Measurements from ENCODE around the gene CRACDL. TPM values are rescaled to one million over a fixed set of nuclear protein-coding genes. Genes with fewer than 3 reads are reported as not detected.

Gene CRACDL
- total and polyA plus RNA-seq, 2 of the 13 experiments (the other 11 are each of a cell fraction or from before 2014, with no cell fraction given): 0.15 to 0.26 TPM

GRCh38 chr2:98883780-98884211 lies 52.2 kb downstream of the CRACDL start:
- Histone ChIP-seq H3K36me3 (replicated peaks in 1 of 2; ENCODE audit: control insufficient read depth in 1 of 2, insufficient read depth in 2 of 2, low read length in 2 of 2) (no peaks in the 10 kb centered on the region), H3K9me3 (ENCODE audit: low read length) (peaks cover 21% of the 10 kb centered on the region), H3K4me3 (replicated peaks in 1 of 3; ENCODE audit: insufficient read depth in 1 of 3, low read depth in 2 of 3, low read length in 3 of 3) (no peak overlapping the region), H3K27me3 (ENCODE audit: control insufficient read depth in 1 of 2, insufficient read depth in 2 of 2, low read length in 2 of 2) (peaks cover 2 to 40% of the 10 kb centered on the region in 2 experiments; a peak in 3 of 5 replicates), H4K20me1 (ENCODE audit: insufficient read depth, low read length) (no peaks in the 10 kb centered on the region), H3K4me1 (ENCODE audit: insufficient read depth, low read length) (no peaks in the 10 kb centered on the region), H3K27ac (ENCODE audit: extremely low read length, insufficient read depth, low read length) (no peak overlapping the region), H3K79me2 (ENCODE audit: insufficient read depth, low read length) (no peaks in the 10 kb centered on the region), H2AFZ (ENCODE audit: low read length) (no peak overlapping the region), H3K4me2 (ENCODE audit: low read depth, low read length) (no peak overlapping the region), H3K9ac (ENCODE audit: insufficient read depth, low read depth, low read length) (no peak overlapping the region)
- intact Hi-C loops (cut with micrococcal nuclease; ENCODE audit: unreplicated experiment) (no loop called here), in situ Hi-C loops (cut with HindIII; ENCODE audit: extremely low pct_ligation_motif_present, low pct_unique_long_range_greater_than_20kb) (loop anchor here (5.0 kb wide), 1 partner anchor 184 kb away; no protein-coding TSS in a partner anchor)
- ChIA-PET POLR2A (no interaction called here), CTCF (ENCODE audit: low intra/inter-chr PET ratio, low total read pairs) (no interaction called here)
- peak; percentile 48 for ATAC-seq
- no peak for DNase-seq (ENCODE audit: low spot score)
- TF ChIP-seq ATF7 (IDR thresholded peaks at IDR 0.05): peak; percentile 54
- TF ChIP-seq ATF7 (CRISPR knock-in tag; IDR thresholded peaks at IDR 0.05): no peak
- 0 out of 2 replicates have a peak, but pooled peaks have one; percentile 12 for TF ChIP-seq CTCF (CRISPR knock-in tag; IDR thresholded peaks at IDR 0.05)
- TF ChIP-seq STAG1 (CRISPR knock-in tag; IDR thresholded peaks at IDR 0.05): 0 out of 2 replicates have a peak, but pooled peaks have one; percentile 8
- TF ChIP-seq ZNF275 (CRISPR knock-in tag; IDR thresholded peaks at IDR 0.05; ENCODE audit: borderline replicate concordance): no peak
- FAIRE-seq: no peak
- BruUV-seq (replicated peaks): no TSS peak
- 37% methylated on average over 10 of the region's 10 CpGs for WGBS (ENCODE audit: low lambda C conversion rate)
